Putamen (tissue), 1 donor: ENCODE results near the gene LIF.
"Not testable (repeated sequence)": the region's sequence is repeated elsewhere in the genome, so short reads cannot be mapped to it uniquely, and the experiment has no call there.

Source experiments
- DNase-seq: peaks from one replicate; pipeline ENCODE4 v3.0.0-alpha.2; 2016; ENCODE audit warnings: low spot score

The LIF gene

DNA sequence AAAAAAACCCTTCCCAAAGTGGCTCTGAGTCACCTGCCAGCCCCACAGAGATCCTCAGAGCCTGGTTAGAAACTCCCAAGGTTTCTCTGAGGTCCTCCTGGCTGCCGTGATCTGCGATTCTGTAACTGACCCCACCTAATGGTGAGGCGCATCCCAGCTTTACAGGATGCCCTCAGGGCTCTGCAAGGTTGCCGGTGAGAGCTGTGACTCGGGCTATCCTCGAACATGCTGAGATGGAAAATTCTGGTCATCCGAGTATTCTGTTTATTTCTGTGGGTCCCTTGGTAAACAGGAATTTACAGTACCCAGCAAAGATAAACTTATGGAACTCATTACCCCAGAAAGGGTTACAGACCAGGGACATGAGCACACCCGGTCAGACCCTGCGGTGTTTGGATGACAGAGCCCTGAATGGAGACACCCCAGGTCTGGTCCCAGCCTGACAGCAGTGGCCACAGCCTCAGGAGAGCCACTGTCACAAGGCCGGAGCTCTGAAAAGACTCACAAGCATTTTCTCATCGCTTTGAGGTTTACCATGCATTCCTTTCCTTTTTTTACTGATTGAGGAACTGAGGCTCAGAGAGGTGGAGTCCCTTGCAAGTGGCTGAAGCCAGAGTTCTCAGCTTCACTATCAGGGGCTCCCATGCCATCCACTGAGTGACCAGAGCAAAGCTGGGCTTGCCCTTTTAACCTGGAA lies 22.2 kb downstream of the LIF start:
- no peak for DNase-seq

DNA sequence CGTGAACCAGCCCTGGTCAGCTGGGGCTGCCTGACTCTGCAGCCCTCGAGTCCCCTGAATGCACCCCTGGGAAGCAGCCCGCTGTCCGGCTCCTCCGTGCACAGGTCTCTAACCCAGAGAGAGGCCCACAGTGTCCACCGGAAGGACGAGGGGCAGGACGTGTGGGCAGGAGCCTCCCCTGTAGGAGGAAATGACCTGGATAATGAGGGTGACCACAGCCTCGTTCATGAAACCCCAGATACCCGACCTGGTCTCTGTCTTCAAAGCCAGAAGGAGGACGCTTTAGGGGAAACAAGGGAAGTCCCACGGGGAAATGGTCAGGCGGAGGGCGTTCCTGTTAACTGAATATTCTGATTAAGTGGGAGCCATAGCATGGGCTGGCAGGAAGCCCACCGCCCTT lies 23.3 kb downstream of the LIF start:
- DNase-seq = no peak

DNA sequence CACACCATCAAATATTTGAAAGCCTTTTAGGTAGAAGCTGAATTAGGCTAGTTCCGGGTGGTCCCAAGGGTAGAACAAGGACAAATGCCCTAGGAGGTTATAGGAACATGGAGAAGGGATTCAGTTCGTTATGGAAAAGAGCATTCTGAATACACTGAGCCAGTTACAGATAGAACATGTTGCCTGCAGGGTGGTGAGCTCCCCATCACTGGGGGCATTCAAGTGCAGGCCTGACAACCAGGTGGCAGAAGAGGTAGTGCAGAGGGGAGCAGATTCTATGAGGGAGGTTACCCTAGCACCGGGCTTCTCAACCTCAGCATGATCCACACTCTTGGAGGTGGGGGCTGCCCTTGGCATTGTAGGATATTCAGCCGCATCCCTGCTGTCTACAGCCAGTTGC lies 24.2 kb downstream of the LIF start:
- no peak for DNase-seq

DNA sequence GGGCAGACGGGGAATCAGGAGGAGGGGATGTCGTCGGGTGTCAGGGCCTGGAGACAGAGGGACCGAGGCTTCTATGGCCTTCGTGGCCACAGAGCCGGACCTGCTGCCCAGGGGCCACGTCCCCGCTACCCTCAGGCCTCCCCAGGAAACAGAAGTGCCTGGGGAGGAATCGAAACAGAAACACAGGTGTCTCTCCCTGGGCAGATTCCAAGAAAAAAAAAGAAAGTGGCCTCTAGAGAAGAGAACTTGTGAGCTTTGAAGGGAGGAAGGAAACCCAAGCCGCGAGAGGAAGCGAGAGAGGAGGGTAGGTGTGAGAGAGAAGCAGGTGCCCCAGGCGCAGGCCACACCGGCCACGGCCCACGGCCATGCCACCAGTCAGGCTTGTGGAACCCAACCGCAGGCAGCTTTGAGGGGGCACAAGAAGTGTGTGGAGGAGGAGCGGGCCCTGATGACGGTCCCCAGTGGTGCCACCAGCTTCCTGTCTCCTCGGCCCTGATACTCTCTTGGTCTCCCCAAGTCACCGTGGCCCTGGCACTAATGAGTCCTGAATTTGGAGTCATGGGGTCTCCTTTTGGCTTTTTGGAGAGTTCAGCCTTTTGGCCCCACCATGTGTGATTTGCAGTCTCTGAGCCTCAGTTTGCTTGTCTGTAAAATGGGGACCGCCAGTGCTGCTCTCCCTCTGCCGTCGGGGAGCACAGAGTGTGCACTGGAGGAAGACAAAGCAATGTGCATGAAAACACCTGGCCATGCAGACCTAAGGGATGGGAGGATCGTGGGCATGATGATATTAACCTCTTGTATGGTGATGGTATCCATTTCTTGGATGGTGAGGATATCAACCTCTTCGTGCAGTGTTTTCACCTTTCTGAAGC lies 25.2 kb downstream of the LIF start:
- DNase-seq = no peak

DNA sequence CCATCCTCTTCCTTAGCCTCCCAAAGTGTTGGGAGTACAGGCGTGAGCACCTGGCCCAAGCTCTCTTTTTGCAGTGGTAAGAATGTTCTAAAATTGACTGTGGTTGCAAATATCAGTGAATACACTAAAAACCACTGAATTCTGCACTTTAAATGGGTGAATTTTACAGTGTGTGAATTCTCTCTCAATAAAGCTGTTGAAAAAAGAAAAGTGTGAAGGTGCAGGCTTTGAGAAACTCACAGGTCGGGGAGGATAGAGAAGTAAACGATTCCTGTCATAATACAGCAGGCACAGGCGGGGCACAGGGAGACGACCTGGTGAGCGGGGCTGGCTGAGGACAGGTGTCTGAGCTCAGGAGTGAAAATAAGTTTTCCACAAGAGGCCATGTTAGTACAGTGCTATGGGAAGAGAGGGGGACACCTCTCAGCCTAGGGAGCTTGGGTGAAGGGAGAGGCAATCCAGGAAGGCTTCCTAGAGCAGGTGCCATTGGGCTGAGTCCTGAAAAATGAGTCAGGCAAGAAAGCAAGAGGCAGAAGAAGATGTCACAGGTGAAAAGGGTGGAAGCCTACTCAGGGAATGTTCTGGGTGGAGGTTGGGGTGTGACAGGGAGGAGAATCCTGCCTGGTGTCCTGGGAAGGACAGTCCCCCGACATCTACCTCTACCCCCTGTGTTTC lies 26.1 kb downstream of the LIF start:
- no peak for DNase-seq

DNA sequence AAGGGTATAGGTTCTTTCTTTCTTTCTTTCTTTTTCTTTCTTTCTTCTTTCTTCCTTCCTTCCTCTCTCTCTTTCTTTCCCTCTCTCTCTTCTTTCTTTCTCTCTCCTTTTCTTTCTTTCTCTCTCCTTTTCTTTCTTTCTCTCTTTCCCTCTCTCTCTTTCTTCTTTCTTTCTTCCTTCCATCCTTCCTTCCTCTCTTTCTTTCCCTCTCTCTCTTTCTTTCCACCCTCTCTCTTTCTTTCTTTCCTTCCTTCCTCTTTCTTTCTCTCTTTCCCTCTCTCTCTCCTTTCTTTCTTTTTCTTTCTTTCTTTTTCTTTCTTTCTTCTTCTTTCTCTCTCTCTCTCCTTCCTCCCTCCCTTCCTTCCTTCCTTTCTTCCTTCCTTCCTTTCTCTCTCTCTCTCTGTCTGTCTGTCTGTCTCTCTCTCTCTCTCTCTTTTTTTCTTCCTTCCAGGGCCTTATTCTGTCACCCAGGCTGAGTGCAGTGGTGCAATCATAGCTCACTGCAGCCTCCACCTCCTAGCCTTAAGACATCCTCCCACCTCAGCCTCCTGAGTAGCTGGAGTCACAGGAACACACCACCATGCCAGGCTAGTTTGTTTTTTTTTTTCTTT lies 26.8 kb downstream of the LIF start:
- DNase-seq = no peak

DNA sequence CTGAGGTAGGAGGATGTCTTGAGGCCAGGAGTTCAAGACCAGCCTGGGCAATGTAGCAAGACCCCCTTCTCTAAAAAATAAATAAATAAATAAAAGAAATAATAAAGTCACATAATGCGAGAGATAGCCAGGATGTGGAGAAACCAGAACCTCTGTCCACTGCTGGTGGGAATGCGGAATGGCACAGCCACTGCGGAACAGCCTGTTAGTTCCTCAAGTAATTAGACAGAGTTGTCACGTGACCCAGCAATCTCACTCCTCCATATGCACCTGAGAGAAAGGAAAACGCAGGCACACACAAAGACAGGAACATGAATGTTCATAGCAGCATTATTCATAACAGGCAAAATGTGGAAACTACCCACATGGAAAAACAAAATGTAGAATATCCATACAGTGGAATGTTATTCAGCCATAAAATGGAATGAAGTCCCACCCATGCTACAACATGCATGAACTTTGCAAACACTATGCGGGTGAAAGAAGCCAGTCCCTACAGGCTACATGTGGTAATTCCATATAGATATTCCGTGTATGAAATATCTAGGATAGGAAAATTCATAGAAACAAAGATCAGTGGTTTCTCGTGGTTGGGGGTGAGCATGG lies 27.4 kb downstream of the LIF start:
- DNase-seq = no peak

DNA sequence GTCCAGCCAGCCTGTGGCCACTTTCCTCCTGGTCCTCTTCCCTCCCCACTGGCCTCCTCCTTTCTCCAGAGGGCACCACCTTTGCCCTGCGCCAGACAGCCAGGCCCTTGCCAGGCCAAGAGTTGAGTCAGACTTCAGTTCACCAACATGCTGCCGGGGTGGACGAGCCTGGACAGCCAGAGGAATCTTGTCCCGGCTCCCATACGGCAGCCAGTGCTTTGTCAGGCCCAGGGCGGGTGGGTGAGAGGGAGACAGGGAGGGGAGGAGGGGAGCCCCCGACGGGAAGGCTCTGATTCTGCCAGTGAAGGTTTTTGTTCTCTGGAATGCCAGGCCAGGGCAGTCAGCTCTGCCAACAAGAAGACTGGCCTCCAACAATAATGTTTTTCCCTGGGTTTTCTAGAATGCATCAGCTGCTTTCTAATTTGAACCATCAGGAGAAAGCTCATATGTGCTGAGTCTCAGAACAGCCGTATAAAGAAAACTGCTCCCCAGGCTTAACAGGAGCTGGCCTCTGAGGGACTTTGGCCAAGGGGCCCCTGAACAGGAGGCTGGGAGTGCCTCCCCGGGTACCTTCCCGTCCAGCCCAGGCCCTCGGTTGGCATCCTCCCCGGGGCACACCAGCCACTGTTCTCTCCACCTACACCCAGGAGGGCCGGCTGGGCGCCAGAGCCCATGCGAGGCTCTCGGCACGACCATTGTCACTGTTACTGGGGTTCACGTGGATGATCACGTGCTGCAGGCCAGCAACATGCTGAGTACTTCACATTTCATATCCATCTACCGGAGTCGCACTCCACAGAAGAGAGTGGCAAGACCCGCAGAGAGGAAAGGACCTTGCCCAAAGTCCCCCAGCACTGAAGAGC lies 28.6 kb downstream of the LIF start:
- DNase-seq = no peak

DNA sequence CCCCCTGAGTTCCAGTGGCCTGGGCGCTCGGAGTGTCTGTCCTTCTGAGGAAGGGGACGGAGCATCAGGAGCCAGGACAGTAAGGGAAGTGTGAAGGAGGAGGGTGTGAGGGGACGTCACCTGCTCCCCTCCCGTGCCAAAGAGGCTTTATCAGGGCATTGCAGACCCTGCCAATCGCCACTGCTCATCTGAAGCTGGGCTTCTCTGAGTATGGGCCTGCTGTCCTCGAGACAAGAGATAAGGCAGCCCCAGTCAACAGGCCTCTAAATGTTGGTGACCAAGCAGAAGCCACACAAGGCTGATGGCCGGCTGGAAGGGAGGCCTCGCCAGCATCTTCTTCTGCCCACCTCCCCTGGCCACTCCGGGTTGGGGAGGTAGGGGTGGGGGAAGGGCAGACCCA lies 29.8 kb downstream of the LIF start:
- DNase-seq = no peak

DNA sequence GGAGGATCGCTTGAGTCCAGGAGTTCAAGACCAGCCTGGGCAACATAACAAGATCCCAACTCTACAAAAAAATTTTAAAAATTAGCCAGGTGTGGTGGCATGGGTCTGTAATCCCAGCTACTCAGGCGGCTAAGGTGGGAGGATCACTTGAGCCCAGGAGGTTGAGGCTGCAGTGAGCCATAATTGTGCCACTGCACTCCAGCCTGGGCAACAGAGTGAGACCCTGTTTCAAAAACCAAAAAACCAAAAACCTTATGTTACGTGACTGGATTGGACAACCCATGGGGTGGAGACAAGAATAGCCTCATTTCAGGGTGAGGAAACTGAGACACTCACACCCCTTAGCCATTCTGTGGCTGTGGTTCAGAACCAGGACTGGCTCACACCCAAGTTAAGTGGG lies 30.3 kb downstream of the LIF start:
- not testable (repeated sequence) for DNase-seq

DNA sequence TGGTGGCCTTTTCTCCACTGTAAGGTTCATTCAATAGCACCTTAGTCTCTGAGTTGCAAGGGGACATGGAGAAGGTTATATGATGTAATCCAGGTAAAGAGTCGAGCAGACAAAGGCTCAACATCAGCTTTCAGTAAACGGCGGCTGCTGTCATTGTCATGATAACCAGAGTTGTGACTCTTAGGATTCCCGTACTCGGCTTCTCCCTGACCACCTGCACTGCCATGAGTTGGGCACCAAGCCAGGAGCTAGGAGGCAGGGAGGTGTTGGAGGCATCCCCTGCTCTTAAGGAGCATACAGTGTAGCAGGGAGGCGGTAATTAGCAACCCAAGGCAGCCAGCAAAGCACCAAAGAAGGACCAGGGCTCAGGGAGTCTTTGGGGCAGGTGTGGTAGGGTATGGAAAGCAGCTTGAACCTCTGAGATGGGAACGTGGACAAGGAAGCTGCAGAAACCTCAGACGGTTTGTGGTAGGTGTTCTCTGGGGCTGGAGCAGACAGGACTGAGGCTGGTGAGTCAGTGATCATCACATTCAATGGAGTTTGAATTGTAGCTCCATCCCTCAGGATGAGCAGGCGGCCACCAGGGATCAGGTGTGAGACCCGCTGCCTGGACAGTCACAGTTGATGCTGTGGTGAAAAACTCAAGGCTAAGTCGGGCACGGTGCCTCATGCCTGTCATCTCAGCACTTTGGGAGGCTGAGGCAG lies 31.7 kb downstream of the LIF start:
- no peak for DNase-seq

DNA sequence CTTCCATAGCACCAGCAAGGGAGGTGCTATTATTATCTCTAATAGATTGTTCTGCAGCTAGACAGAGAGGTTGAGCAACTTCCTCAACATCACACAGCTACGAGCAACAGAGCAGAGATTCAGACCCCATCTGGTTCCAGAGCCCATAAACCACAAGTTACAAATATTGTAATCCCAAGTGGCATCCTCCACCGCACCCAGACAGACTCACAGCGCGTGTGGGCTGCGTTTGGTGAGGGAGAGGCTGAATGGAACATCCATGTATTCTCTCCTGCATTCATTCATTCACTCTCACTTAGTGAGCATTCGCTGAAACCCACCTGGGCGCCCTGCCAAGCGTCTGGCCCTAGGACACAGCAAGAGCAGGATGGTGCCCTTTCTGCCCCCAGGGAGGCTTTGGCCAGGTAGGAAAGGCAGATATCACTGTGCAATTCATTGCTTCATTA lies 33.5 kb downstream of the LIF start:
- DNase-seq = no peak

DNA sequence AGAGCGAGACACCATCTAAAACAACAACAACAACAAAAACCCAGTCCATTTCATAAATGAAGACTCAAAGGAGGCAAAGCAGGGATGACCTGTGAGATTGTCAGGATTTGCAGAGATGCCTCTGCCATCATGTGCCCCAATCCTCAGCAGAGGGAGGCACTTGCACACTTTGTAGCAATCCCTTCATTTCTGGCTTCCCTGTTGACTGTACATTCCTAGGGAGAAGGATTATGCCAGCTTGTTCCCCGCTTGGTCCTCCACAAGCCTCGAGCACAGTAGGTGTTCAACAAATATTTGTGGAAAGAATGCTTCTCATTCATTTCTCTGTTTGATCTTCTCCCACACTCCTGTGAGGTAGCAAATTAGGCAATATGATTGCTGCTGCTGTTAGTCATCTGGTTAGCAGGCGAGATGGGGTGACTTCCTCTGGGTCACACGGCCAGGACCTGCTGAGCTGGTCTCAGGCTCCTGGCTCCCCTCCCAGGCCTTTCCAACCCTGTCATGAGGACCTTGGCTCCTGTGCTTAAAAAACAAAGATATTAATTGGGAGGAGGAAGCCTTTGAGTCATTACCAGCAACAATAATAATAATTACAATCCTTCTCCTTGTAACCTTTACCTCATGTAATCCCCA lies 34.1 kb downstream of the LIF start:
- DNase-seq = no peak

DNA sequence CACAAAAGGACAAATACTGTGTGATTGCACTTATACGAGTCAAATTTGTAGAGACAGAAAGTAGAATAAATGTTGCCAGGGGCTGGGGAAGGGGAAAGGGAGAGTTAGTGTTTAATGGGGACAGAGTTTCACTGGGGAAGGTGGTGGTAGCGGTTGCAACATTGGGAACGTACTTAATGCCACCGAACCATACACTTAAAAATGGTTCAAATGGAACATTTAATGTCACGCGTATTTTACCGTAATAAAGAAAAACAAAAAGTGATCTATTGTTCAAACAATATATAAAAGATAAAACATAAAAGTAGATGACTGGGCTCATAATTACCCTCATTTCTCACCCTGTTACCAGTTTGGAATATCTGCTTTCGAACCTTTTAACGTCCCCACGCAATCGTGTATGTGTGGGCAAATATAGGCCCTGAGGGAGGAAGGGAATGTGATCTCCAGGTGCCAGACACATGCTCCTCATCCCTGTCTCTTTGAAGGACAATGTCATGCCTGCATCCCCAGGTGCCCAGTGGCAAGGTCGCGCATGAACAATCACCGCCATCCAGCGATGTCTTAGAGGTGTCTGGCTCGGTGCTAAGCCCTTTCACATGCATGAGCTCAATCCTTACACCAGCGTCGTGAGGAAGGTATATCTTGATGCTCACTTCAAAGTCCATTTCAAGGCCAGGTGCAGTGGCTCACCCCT lies 35.3 kb downstream of the LIF start:
- no peak for DNase-seq

DNA sequence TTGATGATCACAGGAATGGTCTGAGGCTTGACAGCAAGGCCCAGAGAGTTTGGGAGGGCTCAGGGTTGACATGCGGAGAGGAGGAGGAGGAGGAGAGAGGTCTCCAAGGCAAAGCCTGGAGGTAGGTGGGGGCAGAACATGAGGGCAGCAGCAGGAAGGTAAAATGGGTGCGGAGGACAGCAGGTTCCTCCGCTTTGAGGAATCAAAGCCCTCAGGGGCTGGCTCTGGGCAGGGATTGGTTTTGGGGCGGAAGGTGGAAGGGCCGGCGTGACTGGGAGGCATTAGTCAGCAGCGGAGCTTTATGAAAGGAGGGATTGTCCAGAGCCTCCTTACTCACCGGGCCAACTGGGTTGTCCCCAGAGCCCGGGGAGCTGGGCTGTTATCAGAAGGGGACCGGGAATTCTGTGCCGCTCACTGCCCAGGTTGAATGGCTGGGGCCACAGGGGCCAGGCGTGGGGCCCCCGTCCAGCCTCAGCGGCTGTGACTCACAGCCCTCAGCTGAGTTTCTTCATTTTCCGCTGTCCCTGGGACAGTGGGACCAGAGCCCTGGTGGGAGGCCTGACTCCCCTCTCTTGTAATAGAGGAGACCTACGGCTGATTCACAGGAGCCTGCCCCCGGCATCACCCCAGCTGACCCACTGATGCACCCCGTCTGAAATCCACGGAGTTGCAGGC lies 36.2 kb downstream of the LIF start:
- no peak for DNase-seq

DNA sequence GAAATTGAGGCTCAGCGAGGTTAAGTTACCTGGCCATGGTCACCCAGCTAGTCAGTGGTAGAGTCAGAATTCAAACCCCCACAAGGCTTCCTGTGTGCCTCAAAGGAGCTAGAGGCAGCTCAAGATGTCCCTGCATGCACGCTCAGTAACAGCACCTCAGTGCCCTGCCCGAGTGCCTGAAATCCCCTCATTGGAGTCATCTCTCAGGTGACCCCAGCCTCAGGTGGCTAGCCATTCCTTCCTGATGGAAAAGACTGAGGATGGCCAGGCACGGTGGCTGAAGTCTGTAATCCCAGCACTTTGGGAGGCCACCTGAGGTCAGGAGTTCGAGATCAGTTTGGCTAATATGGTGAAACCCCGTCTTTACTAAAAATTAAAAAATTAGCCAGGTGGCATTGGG lies 36.9 kb downstream of the LIF start:
- DNase-seq = no peak

DNA sequence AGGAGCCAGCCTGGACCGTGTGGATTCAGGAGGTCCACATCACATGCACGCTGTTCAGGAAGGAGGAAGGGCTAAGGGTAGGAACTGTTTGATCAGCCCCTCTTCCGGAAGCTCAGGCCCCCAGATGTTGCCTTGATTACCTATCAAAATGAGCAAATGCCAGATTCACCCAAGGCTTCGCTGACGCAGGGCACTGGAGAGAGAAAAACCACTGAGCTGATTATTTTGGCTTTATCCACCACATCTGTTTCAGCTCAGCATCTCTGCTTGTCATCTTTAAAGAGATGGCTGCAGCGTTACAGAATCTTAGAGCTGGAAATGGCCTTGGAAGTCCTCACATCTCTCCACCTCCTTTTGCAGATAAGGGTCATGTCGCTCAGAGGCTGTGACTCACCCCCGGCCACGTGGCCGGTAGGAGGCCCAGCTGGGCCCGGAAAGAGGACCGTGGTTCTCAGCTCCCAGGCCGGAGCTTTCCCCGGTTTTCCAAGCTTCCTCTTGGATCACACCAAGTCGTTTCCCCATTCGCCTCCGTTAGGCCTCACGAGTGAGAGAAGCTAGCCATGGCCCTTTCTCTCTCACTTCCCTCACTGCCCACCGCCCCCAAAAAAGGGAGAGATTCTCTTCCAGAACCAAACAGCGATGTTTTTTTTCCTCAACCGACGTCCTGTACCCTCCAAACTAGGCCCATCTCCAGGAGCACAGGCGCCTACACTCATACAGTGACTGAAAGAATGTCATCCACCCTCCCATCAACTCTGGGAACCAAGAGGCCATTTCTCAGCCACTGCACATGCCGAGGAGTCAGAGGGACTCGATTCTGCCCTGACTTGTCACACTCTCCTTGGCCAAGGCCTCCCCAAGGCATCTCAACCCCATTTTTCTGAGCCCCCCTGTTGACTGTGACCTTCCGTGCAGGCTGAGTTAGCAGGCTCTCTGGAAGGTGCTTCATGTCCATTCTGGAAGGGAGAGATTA lies 37.6 kb downstream of the LIF start:
- no peak for DNase-seq

DNA sequence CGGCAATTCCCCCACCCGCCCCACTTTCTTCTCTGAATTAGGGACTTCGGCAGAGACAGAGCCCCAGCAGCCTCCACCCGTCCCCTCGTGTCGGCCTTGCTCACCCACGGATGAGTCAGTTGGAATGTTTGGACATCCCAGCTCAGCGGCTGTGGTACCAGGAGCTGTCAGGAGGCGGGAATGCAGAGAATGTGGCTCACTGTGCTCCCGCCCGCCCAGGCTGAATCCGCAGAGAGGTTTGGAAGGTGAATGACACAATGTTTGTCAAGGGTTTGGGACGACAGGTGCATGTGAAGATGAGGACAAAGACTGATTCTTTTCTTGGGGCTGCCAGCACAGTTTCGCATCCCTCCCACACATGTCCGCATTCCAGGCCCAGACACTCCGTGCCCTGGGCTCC lies 39.6 kb downstream of the LIF start:
- DNase-seq = no peak
